NCI-H2107 (cell line): ENCODE results near the gene ABHD14A.
A peak's percentile ranks its signal among the peaks of the same experiment; 100 is the strongest.

Experiments
- DNase-seq: peaks from one replicate; lab custom pipeline; 2025; lab: John Stamatoyannopoulos, UW

The ABHD14A gene

GRCh38 chr3:51941463-51941797 lies 33.4 kb upstream of the ABHD14A start:
- DNase-seq, result no peak

GRCh38 chr3:51941798-51942602 lies 32.9 kb upstream of the ABHD14A start, which contains the start of the genes PARP3 and RRP9:
Gene PARP3, plus strand, starts transcription at chr3:51942363. Its CDS starts 993 bp downstream, at chr3:51943356.
Gene RRP9, minus strand, starts transcription at chr3:51941904. Its CDS starts 37 bp downstream, at chr3:51941867.
- peak; percentile 91 for DNase-seq

GRCh38 chr3:51942603-51943450 lies 32.0 kb upstream of the ABHD14A start:
- DNase-seq, result no peak

GRCh38 chr3:51943451-51944391 lies 31.1 kb upstream of the ABHD14A start:
- DNase-seq, result no peak

DNA sequence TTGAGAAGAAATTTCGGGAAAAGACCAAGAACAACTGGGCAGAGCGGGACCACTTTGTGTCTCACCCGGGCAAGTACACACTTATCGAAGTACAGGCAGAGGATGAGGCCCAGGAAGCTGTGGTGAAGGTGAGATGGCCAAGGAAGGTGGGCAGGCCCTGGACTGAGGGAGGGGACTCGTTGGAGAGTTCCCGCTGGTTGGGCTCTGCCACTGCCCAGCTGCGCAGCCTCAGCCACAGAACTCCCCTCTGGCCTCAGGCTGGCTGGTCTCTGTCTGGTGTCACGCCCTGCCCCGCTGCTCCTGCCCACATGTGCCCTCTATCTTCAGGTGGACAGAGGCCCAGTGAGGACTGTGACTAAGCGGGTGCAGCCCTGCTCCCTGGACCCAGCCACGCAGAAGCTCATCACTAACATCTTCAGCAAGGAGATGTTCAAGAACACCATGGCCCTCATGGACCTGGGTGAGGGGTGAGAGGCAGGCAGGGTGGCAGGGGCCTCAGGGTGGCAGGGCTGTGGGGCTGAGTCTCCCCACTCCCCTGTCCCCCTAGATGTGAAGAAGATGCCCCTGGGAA lies 30.3 kb upstream of the ABHD14A start:
- no peak for DNase-seq

DNA sequence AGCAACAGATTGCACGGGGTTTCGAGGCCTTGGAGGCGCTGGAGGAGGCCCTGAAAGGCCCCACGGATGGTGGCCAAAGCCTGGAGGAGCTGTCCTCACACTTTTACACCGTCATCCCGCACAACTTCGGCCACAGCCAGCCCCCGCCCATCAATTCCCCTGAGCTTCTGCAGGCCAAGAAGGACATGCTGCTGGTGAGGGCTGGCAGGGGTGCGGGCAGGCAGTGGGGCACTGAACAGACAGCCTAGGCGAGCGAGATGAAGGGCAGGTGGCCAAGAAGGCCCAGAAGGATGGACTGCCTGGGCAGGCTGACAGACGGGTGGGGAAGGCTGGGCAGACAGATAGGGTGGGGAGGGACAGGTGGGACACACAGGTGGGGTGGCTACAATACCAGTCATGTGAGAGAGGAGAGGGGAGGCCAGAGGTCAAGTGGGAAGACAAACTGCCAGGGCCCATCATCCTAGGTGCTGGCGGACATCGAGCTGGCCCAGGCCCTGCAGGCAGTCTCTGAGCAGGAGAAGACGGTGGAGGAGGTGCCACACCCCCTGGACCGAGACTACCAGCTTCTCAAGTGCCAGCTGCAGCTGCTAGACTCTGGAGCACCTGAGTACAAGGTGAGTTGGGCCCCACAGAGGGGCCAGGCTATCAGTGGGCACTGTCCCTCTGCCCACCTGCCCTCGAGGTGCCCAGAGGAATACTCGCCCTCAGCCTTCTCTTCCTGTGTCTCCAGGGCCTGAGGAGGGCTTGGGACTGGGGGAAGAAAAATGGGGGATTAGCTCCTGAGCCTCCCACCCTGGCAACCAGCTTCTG lies 29.6 kb upstream of the ABHD14A start:
- no peak for DNase-seq

GRCh38 chr3:51945926-51946705 lies 28.7 kb upstream of the ABHD14A start:
- DNase-seq, result no peak

DNA sequence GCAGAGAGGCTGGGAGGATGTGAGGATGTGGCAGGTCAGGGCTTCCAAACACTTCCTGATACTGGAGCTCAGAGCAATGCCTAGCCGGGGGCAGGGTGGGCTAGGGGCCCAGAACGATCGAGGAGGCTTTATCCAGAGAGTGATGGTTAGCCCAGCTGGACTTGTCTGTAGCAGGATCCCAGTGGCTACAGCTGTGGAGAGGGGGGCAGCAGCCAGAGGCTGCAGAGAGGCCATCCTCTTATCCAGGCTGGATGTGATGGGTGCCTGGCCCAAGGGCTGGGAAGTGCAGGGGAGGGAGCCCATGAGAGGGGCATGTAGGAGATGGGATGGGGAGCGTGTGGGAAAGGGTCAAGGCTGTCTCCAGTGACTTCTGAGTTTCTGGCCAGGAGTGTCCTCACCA lies 28.1 kb upstream of the ABHD14A start:
- DNase-seq, result no peak

- DNase-seq, result no peak
Measured at GRCh38 chr3:51947215-51947900, 27.5 kb upstream of the ABHD14A start.

DNA sequence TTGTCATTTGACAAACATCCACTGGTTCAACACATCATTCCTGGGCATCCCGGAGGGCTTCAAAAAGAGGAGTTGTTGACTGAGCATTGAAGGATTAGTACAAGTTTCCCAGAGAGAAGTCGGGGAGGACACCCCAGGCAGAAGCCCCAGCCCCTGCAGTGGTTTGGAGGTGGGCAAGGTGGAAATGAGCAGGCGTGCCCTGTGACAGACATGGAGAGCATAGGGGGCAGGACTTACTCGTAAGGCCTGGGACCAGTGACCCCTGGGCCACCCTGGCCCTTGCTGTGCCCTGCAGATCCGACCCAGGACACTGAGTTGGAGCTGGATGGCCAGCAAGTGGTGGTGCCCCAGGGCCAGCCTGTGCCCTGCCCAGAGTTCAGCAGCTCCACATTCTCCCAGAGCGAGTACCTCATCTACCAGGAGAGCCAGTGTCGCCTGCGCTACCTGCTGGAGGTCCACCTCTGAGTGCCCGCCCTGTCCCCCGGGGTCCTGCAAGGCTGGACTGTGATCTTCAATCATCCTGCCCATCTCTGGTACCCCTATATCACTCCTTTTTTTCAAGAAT lies 26.8 kb upstream of the ABHD14A start:
- no peak for DNase-seq

GRCh38 chr3:51949121-51949520 lies 25.7 kb upstream of the ABHD14A start:
- DNase-seq, result no peak

- DNase-seq, result no peak
Measured at GRCh38 chr3:51950899-51951298, 24.0 kb upstream of the ABHD14A start.

DNA sequence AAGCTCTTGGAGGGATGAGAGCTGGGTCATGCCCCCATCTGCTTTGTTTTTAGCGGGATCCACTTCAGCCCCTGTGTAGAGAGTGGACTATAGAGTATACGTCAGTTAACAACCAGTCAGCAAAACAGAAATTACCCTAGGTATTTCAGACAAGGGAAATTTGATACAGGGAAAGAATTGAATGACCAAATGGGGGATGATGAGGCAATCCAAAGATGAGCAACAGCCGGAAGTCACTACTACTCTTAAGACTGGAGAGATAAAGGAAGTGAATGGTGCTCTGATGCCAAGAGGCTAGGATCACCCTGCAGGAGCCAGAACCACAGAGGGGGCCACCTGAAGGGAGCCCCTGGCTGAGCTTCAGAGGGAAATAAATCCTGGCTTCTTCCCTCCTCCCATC lies 21.4 kb upstream of the ABHD14A start:
- DNase-seq, result no peak

DNA sequence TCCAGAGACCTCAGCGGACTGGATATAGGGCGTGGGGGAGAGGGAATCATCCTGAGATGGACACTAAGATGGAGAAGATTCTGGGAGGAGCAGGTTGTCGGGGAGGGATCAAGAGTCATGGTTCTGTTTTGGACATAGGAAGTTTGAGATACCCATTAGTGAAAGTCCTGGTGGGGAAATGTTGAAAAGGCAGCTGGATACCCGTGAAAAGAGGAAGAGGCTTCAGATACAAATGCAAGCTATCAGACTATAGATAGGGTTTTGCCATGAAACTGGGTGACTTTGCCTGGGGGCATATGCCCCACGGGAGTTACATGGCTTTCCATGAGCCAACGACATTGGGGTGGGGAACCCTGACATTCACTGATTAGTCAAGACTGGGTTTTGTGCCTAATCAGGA lies 20.8 kb upstream of the ABHD14A start:
- DNase-seq, result no peak

DNA sequence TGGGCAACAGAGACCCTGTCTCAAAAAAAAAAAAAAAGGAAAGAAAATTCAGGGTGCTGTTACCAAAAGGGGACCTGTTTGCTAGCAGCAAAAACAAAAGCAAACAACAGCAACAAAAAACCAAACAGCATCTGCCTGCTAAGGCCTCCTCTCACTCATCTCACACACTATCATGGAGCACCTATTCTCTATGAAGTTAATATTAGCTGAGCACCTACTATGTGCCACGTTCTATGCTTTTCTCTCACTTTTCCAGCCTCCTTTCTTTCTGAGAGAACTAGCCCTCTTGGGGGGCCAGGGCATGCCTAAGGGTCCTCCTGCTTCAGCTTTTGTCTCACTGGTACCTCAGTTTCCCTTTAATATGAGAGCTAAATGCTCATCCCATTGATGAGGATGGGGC lies 20.2 kb upstream of the ABHD14A start:
- no peak for DNase-seq

- DNase-seq, result no peak
Measured at GRCh38 chr3:51955175-51955892, 19.5 kb upstream of the ABHD14A start, which contains the start of gene GPR62. Gene GPR62, plus strand, starts transcription at chr3:51955381. Its CDS starts 272 bp downstream, at chr3:51955653.

DNA sequence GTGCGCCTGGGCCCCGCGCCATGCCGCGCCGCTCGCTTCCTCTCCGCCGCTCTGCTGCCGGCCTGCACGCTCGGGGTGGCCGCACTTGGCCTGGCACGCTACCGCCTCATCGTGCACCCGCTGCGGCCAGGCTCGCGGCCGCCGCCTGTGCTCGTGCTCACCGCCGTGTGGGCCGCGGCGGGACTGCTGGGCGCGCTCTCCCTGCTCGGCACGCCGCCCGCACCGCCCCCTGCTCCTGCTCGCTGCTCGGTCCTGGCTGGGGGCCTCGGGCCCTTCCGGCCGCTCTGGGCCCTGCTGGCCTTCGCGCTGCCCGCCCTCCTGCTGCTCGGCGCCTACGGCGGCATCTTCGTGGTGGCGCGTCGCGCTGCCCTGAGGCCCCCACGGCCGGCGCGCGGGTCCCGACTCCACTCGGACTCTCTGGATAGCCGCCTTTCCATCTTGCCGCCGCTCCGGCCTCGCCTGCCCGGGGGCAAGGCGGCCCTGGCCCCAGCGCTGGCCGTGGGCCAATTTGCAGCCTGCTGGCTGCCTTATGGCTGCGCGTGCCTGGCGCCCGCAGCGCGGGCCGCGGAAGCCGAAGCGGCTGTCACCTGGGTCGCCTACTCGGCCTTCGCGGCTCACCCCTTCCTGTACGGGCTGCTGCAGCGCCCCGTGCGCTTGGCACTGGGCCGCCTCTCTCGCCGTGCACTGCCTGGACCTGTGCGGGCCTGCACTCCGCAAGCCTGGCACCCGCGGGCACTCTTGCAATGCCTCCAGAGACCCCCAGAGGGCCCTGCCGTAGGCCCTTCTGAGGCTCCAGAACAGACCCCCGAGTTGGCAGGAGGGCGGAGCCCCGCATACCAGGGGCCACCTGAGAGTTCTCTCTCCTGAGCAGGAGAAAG lies 18.7 kb upstream of the ABHD14A start:
- no peak for DNase-seq
